Dendritic cell treated with granulocyte-macrophage colony-stimulating factor and Interleukin-4, amounts not matched to agents 40 ng/mL and 50 ng/mL, for 4 days (primary cell): ENCODE data around the gene FMO1.

ENCODE experiments used
- H3K27ac Mint-ChIP-seq: one replicate; pipeline ENCODE4 v1.8.0; 2022; ENCODE audit warnings: mild to moderate bottlenecking, mixed read lengths
- H3K27me3 Mint-ChIP-seq: one replicate; pipeline ENCODE4 v1.8.0; 2022; ENCODE audit warnings: mild to moderate bottlenecking, mixed read lengths
- H3K36me3 Mint-ChIP-seq: one replicate; pipeline ENCODE4 v1.8.0; 2022; ENCODE audit warnings: low read depth, mixed read lengths
- H3K4me1 Mint-ChIP-seq: one replicate; pipeline ENCODE4 v1.8.0; 2022; ENCODE audit warnings: low read depth, mixed read lengths
- H3K4me3 Mint-ChIP-seq: one replicate; pipeline ENCODE4 v1.8.0; 2022; ENCODE audit warnings: mild to moderate bottlenecking, moderate library complexity, mixed read lengths
- H3K9me3 Mint-ChIP-seq: one replicate; pipeline ENCODE4 v1.8.0; 2022; ENCODE audit warnings: mixed read lengths
- intact Hi-C: fragments of 100-400 bp; cut with micrococcal nuclease; formaldehyde crosslinking; loops from one replicate; pipeline ENCODE4 v1.15.0; 2022

FMO1 gene

GRCh38 chr1:171311771-171312558, 63.7 kb downstream of the FMO1 start:
- no peak overlapping the region for H3K4me3 Mint-ChIP-seq
- no peak overlapping the region for H3K27ac Mint-ChIP-seq
- peaks cover 9% of the 10 kb centered on the region for H3K4me1 Mint-ChIP-seq
- intact Hi-C loops, result loop anchor here (2.0 to 10.0 kb wide), 3 partner anchors 67 to 1417 kb away; partner anchors contain the start of genes KIFAP3 and SCYL3
- no peaks in the 10 kb centered on the region for H3K9me3 Mint-ChIP-seq
- H3K36me3 Mint-ChIP-seq, result no peaks in the 10 kb centered on the region
- H3K27me3 Mint-ChIP-seq, result no peaks in the 10 kb centered on the region

DNA sequence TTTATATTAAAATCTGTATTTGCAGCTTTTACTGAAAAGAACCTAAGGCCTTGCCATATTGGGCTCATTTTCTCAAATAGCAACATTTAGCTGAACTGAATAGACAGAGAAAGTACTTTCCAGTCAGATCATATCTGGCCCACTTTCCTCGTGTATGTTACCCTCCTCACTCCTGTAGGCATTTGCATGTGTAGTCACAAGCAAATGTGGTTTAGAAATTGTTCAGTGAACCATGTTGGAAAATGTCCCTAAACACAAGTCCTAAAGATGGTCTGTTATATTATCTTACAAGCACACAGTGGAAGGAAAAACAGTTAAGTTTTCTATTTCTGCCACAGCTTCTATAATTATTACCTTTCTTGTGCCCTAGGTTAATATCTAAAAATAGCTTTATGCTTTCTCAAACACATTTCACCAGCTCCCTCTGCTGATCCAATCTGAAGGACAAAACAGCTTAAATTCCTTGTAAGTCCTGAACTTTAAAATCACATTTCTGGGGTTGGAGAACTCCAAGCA, 65.1 kb downstream of the FMO1 start:
- peaks cover 9% of the 10 kb centered on the region for H3K4me1 Mint-ChIP-seq
- H3K9me3 Mint-ChIP-seq, result no peaks in the 10 kb centered on the region
- no peak overlapping the region for H3K4me3 Mint-ChIP-seq
- no peaks in the 10 kb centered on the region for H3K36me3 Mint-ChIP-seq
- H3K27ac Mint-ChIP-seq, result no peak overlapping the region
- intact Hi-C loops, result loop anchor here (2.0 to 10.0 kb wide), 3 partner anchors 69 to 1419 kb away; partner anchors contain the start of genes KIFAP3 and SCYL3
- no peaks in the 10 kb centered on the region for H3K27me3 Mint-ChIP-seq

DNA sequence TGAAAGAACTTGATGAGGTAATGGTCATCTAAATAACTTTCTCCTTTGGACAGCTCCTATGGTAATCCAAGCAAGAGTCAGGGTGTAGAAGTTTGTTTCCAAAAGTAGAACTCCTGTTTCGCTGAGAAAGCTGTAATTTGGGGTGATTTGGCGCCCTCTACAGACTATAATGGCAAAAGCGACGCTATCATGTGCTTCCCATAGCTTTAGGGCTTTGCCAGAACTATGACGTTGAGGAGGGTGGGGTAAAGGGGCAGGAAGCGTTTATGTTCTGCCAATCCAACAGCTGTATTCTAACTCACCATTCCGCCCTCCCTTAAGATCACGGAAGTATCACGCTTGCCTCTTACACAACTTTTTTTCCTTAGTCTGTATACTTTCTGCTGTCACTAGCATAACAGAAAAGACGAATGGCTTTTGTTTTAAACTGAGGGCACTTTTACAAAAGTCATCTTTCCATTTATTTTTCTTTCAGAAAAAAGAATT, 65.6 kb downstream of the FMO1 start, which contains the start of gene FMO4:
Gene FMO4, plus strand, starts transcription at position 349 of the 486 bp plus-strand sequence. CDS start 5,643 bp downstream, outside the sequence.
- H3K36me3 Mint-ChIP-seq, result no peaks in the 10 kb centered on the region
- H3K27ac Mint-ChIP-seq, result peak within 1 kb of the TSS; percentile 82
- H3K4me3 Mint-ChIP-seq, result peak within 1 kb of the TSS; percentile 67
- no peaks in the 10 kb centered on the region for H3K9me3 Mint-ChIP-seq
- intact Hi-C loops, result loop anchor here (1.0 to 10.0 kb wide), 4 partner anchors 69 to 1419 kb away; partner anchors contain the start of genes KIFAP3, PRRC2C and SCYL3
- no peaks in the 10 kb centered on the region for H3K27me3 Mint-ChIP-seq
- peaks cover 9% of the 10 kb centered on the region for H3K4me1 Mint-ChIP-seq

GRCh38 chr1:171329251-171329650, 81.0 kb downstream of the FMO1 start:
- H3K27me3 Mint-ChIP-seq, result no peaks in the 10 kb centered on the region
- no peaks in the 10 kb centered on the region for H3K36me3 Mint-ChIP-seq
- H3K27ac Mint-ChIP-seq, result no peak overlapping the region
- intact Hi-C loops, result no loop called here
- H3K4me3 Mint-ChIP-seq, result no peak overlapping the region
- H3K9me3 Mint-ChIP-seq, result no peaks in the 10 kb centered on the region
- H3K4me1 Mint-ChIP-seq, result no peaks in the 10 kb centered on the region

DNA sequence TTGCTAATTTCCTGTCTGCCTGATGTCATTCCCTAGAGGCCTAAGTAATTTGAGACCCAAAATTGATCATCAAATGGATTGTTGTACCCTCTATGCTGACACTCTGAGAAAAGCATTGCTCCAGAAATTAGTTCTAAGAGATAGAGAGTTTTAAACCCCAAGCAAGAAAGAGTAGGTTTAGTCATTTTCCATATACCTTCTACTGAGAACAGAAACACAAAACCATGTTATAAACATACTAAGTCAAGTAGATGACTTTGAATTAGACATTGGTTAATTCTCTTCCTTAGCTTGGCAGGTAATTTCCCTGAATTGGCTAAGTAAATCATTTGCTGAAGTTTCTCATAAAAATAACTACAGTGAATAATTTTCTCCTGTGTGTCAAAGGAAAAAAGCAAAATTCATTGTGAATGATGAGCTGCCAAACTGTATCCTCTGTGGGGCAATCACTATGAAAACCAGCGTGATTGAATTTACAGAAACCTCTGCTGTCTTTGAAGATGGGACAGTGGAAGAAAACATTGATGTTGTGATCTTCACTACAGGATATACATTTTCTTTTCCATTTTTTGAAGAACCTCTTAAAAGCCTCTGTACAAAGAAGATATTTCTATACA, 85.8 kb downstream of the FMO1 start:
- Mint-ChIP-seq H3K4me1 (no peaks in the 10 kb centered on the region), H3K9me3 (no peaks in the 10 kb centered on the region), H3K4me3 (no peak overlapping the region), H3K27ac (no peak overlapping the region), H3K27me3 (no peaks in the 10 kb centered on the region), H3K36me3 (no peaks in the 10 kb centered on the region)
- intact Hi-C loops, result no loop called here
